GM21737 (cell line): ENCODE results near the gene NTN1.

Source experiments
- ATAC-seq: cut with Tn5 transposase; IDR thresholded peaks from one replicate; pipeline ENCODE4 v1.9.1; 2021; ENCODE audit warnings: mild to moderate bottlenecking, moderate library complexity; ENCODE audit not compliant: unreplicated experiment

NTN1 gene

GRCh38 chr17:9116861-9117568, 95.7 kb downstream of the NTN1 start:
- no peak for ATAC-seq

GRCh38 chr17:9120471-9120870, 99.2 kb downstream of the NTN1 start:
- no peak for ATAC-seq

- ATAC-seq = no peak
Observed at GRCh38 chr17:9121186-9121820, 100.0 kb downstream of the NTN1 start.

- no peak for ATAC-seq
Observed at GRCh38 chr17:9123594-9124553, 102.6 kb downstream of the NTN1 start.

- ATAC-seq = no peak
Observed at GRCh38 chr17:9124554-9124935, 103.2 kb downstream of the NTN1 start.

- no peak for ATAC-seq
Observed at GRCh38 chr17:9125722-9126121, 104.4 kb downstream of the NTN1 start.

GRCh38 chr17:9127340-9127739, 106.0 kb downstream of the NTN1 start:
- ATAC-seq = no peak

GRCh38 chr17:9131371-9131770, 110.1 kb downstream of the NTN1 start:
- ATAC-seq = no peak

GRCh38 chr17:9132291-9132690, 111.0 kb downstream of the NTN1 start:
- no peak for ATAC-seq

GRCh38 chr17:9132944-9133610, 111.8 kb downstream of the NTN1 start:
- ATAC-seq = no peak

GRCh38 chr17:9138161-9138717, 116.9 kb downstream of the NTN1 start:
- ATAC-seq = no peak

GRCh38 chr17:9139695-9140094, 118.4 kb downstream of the NTN1 start:
- no peak for ATAC-seq

GRCh38 chr17:9140550-9141424, 119.5 kb downstream of the NTN1 start:
- ATAC-seq = no peak

- no peak for ATAC-seq
Observed at GRCh38 chr17:9141425-9141753, 120.1 kb downstream of the NTN1 start.

GRCh38 chr17:9142772-9143494, 121.6 kb downstream of the NTN1 start:
- ATAC-seq = no peak

- no peak for ATAC-seq
Observed at GRCh38 chr17:9144502-9145249, 123.4 kb downstream of the NTN1 start.

GRCh38 chr17:9146064-9146463, 124.8 kb downstream of the NTN1 start:
- no peak for ATAC-seq

- ATAC-seq = no peak
Observed at GRCh38 chr17:9148905-9149525, 127.7 kb downstream of the NTN1 start.
